Kidney epithelial cell (primary cell): ENCODE results near the gene KRTAP10-2. TPM values are rescaled to one million over a fixed set of nuclear protein-coding genes. Genes with fewer than 3 reads are reported as not detected.

Source experiments
- DNase-seq: peaks from one replicate; pipeline ENCODE4 v3.0.0-alpha.2; 2010; ENCODE audit warnings: low read depth
- H3K27me3 ChIP-seq: 2 replicates; pipeline ENCODE4 v1.6.0; 2011; ENCODE audit warnings: low read length; ENCODE audit not compliant: control insufficient read depth, insufficient read depth
- H3K36me3 ChIP-seq: 2 replicates; pipeline ENCODE4 v1.5.1; 2011; ENCODE audit warnings: low read length; ENCODE audit not compliant: control insufficient read depth, insufficient read depth
- H3K4me3 ChIP-seq: 2 replicates; pipeline ENCODE4 v1.5.1; 2011; ENCODE audit warnings: low read depth, mild to moderate bottlenecking, control low read depth, low read length
- total RNA-seq: library from RNA; depleted of rRNA; stranded (reverse); fragments of >200 nt; gene quantifications from 2 replicates; pipeline ENCODE4 v1.2.3, GENCODE V29; 2015
- TF ChIP-seq, protein P1 (sequence below): IDR thresholded peaks from 2 replicates; pipeline ENCODE4 v1.5.1; 2011; ENCODE audit warnings: mild to moderate bottlenecking, moderate library complexity, low read length, control low read depth, inconsistent platforms; ENCODE audit not compliant: insufficient read depth, poor library complexity, severe bottlenecking

KRTAP10-2 gene
- total RNA-seq, 1 donor from 2014 or later = not detected

GRCh38 chr21:44528634-44528995 is 22.7 kb downstream of the KRTAP10-2 start:
- no peak overlapping the region for H3K4me3 ChIP-seq
- H3K27me3 ChIP-seq = no peaks in the 10 kb centered on the region
- TF ChIP-seq, protein P1, sequence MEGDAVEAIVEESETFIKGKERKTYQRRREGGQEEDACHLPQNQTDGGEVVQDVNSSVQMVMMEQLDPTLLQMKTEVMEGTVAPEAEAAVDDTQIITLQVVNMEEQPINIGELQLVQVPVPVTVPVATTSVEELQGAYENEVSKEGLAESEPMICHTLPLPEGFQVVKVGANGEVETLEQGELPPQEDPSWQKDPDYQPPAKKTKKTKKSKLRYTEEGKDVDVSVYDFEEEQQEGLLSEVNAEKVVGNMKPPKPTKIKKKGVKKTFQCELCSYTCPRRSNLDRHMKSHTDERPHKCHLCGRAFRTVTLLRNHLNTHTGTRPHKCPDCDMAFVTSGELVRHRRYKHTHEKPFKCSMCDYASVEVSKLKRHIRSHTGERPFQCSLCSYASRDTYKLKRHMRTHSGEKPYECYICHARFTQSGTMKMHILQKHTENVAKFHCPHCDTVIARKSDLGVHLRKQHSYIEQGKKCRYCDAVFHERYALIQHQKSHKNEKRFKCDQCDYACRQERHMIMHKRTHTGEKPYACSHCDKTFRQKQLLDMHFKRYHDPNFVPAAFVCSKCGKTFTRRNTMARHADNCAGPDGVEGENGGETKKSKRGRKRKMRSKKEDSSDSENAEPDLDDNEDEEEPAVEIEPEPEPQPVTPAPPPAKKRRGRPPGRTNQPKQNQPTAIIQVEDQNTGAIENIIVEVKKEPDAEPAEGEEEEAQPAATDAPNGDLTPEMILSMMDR = no peak
- DNase-seq = no peak
- no peaks in the 10 kb centered on the region for H3K36me3 ChIP-seq

DNA sequence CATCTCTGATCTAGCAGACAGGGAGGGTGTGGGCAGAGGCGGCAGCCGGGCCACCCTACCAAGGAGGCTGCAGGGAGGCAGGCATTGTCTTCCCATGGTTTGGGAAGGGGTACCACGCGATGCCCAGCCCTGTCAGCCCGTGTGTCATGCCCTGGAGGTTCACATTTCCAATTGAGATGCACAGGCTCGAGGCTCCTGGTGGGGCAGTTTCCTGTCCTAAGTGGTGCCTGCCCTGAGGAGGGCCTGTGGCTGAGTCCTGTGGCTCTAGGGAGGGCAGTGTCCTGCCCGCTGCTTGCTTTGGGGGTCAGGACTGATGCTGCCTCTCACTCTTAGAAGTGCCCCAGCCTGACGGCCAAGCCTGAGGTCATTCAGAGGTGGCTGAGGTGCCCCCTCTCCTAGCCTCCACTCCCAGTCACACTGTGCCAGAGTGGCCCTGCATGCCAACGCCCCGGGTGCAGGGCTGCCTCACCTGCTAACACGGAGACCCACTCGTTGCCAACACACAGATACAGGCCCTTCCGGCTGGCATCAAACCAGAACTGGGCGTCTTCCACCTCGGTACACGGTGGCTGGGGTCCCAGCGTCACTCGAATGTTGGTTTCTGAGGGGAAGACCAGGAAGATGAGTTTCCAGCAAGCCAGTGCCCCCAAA is 23.2 kb downstream of the KRTAP10-2 start:
- Histone ChIP-seq H3K36me3 (no peaks in the 10 kb centered on the region), H3K4me3 (no peak overlapping the region), H3K27me3 (no peaks in the 10 kb centered on the region)
- TF ChIP-seq, protein P1 = no peak
- no peak for DNase-seq

DNA sequence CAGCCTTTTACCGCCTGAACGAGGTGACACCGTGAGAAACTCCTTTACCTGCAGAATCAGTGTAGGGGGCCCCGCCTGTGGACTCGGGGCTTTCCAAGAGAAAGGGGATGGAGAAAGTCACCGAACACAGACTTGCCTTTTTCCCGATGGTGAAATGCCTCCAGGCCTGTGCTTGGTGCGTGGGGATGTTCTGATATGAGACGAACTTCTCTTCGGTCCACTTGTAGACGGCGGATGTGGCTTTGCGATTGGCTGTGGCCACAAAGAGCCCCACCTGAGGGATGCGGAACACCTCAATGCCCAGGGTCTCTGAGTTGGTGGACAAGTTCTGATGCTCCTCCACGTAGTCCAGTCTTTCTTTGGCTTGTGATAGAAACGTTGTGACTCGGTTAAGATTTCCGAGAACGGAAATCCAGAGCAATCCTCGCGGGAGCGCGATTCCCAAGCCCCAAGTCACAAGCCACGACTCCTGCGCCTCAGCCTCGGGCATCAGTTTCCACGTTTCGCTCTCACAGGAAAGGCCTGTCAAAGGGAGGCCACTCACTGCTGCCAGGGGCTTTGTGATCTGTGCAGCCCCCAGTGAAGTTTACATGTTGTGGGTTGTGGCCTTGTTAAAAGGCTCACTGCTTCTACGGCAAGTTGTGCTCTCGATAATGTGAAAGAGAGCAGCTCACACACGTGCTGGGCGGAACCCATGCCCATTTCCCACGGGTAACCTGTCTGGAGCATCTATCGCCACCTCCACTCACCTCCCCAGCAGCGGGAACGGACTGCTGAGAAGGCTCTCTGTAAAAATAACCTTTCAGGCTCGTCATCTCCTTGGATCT is 23.9 kb downstream of the KRTAP10-2 start:
- no peak for DNase-seq
- TF ChIP-seq, protein P1 = no peak
- H3K36me3 ChIP-seq = no peaks in the 10 kb centered on the region
- H3K27me3 ChIP-seq = no peaks in the 10 kb centered on the region
- H3K4me3 ChIP-seq = no peak overlapping the region

- TF ChIP-seq, protein P1 = no peak
- DNase-seq = no peak
- Histone ChIP-seq H3K27me3 (no peaks in the 10 kb centered on the region), H3K4me3 (no peak overlapping the region), H3K36me3 (no peaks in the 10 kb centered on the region)
These were observed 25.0 kb downstream of the KRTAP10-2 start for GRCh38 chr21:44526096-44526997.

GRCh38 chr21:44525391-44526095 is 25.8 kb downstream of the KRTAP10-2 start:
- no peak for DNase-seq
- no peak overlapping the region for H3K4me3 ChIP-seq
- TF ChIP-seq, protein P1 = no peak
- H3K36me3 ChIP-seq = no peaks in the 10 kb centered on the region
- H3K27me3 ChIP-seq = no peaks in the 10 kb centered on the region
